ENCODE measurements around the gene MYO1D. TPM values are rescaled to one million over a fixed set of nuclear protein-coding genes. Genes with fewer than 3 reads are reported as not detected.

MYO1D gene
- total RNA-seq, 2 experiments from 2014 or later, result 2.2 to 2.3 TPM

GRCh38 chr17:32487473-32488176, 389.3 kb downstream of the MYO1D start:
- H3K27me3 Mint-ChIP-seq (ENCODE audit: low read depth), result no peaks in the 10 kb centered on the region
- DNase-seq (peak; percentile 38), ATAC-seq (peak; percentile 29)
- H3K36me3 Mint-ChIP-seq (ENCODE audit: low read depth), result peaks cover 31% of the 10 kb centered on the region
- peak overlapping the region; percentile 80 for H3K4me3 Mint-ChIP-seq
- H3K27ac Mint-ChIP-seq, result peak overlapping the region; percentile 49
- H3K4me1 Mint-ChIP-seq (ENCODE audit: low read depth), result peaks cover 53% of the 10 kb centered on the region
- CTCF ChIA-PET, result interaction anchor here (0.8 to 9.1 kb wide), 13 partner anchors 11 to 390 kb away, joined by 3 to 87 read pairs (median 4); partner anchors contain the start of genes MYO1D and PSMD11
- no peaks in the 10 kb centered on the region for H3K9me3 Mint-ChIP-seq (ENCODE audit: insufficient read depth)
- POLR2A ChIA-PET, result interaction anchor here (0.5 to 2.2 kb wide), 8 partner anchors 7 to 120 kb away, joined by 3 to 12 read pairs (median 4); no protein-coding TSS in a partner anchor

GRCh38 chr17:32486701-32487472, 390.0 kb downstream of the MYO1D start, which contains the start of gene CDK5R1:
CDK5R1 (plus strand) TSS chr17:32486993; CDS start chr17:32487621, 628 bp downstream.
- Mint-ChIP-seq H3K27ac (peak within 1 kb of the TSS; percentile 49), H3K4me1 (ENCODE audit: low read depth) (peaks cover 45% of the 10 kb centered on the region), H3K27me3 (ENCODE audit: low read depth) (no peaks in the 10 kb centered on the region), H3K9me3 (ENCODE audit: insufficient read depth) (no peaks in the 10 kb centered on the region), H3K36me3 (ENCODE audit: low read depth) (peaks cover 33% of the 10 kb centered on the region), H3K4me3 (peak within 1 kb of the TSS; percentile 80)
- POLR2A ChIA-PET, result interaction anchor here (0.6 to 2.2 kb wide), 8 partner anchors 8 to 42 kb away, joined by 3 to 12 read pairs (median 4); partner anchors contain the start of gene PSMD11
- DNase-seq (peak; percentile 77), ATAC-seq (peak; percentile 67)
- CTCF ChIA-PET, result interaction anchor here (0.8 to 9.1 kb wide), 12 partner anchors 11 to 172 kb away, joined by 3 to 87 read pairs (median 4); partner anchors contain the start of gene PSMD11

GRCh38 chr17:32486111-32486700, 390.7 kb downstream of the MYO1D start:
- POLR2A ChIA-PET, result interaction anchor here (1.2 to 2.2 kb wide), 5 partner anchors 13 to 41 kb away, joined by 3 to 12 read pairs (median 4); partner anchors contain the start of gene PSMD11
- CTCF ChIA-PET, result interaction anchor here (1.1 to 9.1 kb wide), 10 partner anchors 12 to 173 kb away, joined by 3 to 87 read pairs (median 14); partner anchors contain the start of gene PSMD11
- peak overlapping the region; percentile 62 for H3K4me3 Mint-ChIP-seq
- peak; percentile 62 for DNase-seq
- H3K4me1 Mint-ChIP-seq (ENCODE audit: low read depth), result peaks cover 42% of the 10 kb centered on the region
- H3K27ac Mint-ChIP-seq, result peak overlapping the region; percentile 39
- no peaks in the 10 kb centered on the region for H3K9me3 Mint-ChIP-seq (ENCODE audit: insufficient read depth)
- H3K36me3 Mint-ChIP-seq (ENCODE audit: low read depth), result peaks cover 38% of the 10 kb centered on the region
- peak; percentile 80 for ATAC-seq
- no peaks in the 10 kb centered on the region for H3K27me3 Mint-ChIP-seq (ENCODE audit: low read depth)

GRCh38 chr17:32485261-32486110, 391.4 kb downstream of the MYO1D start:
- no peaks in the 10 kb centered on the region for H3K27me3 Mint-ChIP-seq (ENCODE audit: low read depth)
- peak overlapping the region; percentile 62 for H3K4me3 Mint-ChIP-seq
- no peaks in the 10 kb centered on the region for H3K9me3 Mint-ChIP-seq (ENCODE audit: insufficient read depth)
- peak overlapping the region; percentile 39 for H3K27ac Mint-ChIP-seq
- H3K36me3 Mint-ChIP-seq (ENCODE audit: low read depth), result peaks cover 44% of the 10 kb centered on the region
- POLR2A ChIA-PET, result interaction anchor here (1.5 to 2.2 kb wide), 3 partner anchors 38 to 41 kb away, joined by 4 to 12 read pairs (median 4); partner anchors contain the start of gene PSMD11
- no peak for ATAC-seq
- peaks cover 36% of the 10 kb centered on the region for H3K4me1 Mint-ChIP-seq (ENCODE audit: low read depth)
- DNase-seq, result no peak
- CTCF ChIA-PET, result interaction anchor here (1.1 to 9.1 kb wide), 7 partner anchors 22 to 392 kb away, joined by 3 to 87 read pairs (median 18); partner anchors contain the start of gene MYO1D

- H3K27ac Mint-ChIP-seq, result no peak overlapping the region
- H3K4me3 Mint-ChIP-seq, result no peak overlapping the region
- H3K27me3 Mint-ChIP-seq (ENCODE audit: low read depth), result no peaks in the 10 kb centered on the region
- ChIA-PET POLR2A (interaction anchor here (1.6 kb wide), 1 partner anchor 40 kb away, joined by 4 read pairs; no protein-coding TSS in a partner anchor), CTCF (interaction anchor here (0.9 to 9.1 kb wide), 19 partner anchors 13 to 393 kb away, joined by 3 to 87 read pairs (median 7); partner anchors contain the start of gene MYO1D)
- DNase-seq (no peak), ATAC-seq (no peak)
- peaks cover 28% of the 10 kb centered on the region for H3K4me1 Mint-ChIP-seq (ENCODE audit: low read depth)
- no peaks in the 10 kb centered on the region for H3K9me3 Mint-ChIP-seq (ENCODE audit: insufficient read depth)
- peaks cover 45% of the 10 kb centered on the region for H3K36me3 Mint-ChIP-seq (ENCODE audit: low read depth)
Observed at GRCh38 chr17:32484628-32485027, 392.3 kb downstream of the MYO1D start.

- H3K27ac Mint-ChIP-seq, result no peak overlapping the region
- no peaks in the 10 kb centered on the region for H3K27me3 Mint-ChIP-seq (ENCODE audit: low read depth)
- H3K4me1 Mint-ChIP-seq (ENCODE audit: low read depth), result peaks cover 22% of the 10 kb centered on the region
- ATAC-seq, result no peak
- ChIA-PET CTCF (interaction anchor here (0.7 to 9.1 kb wide), 25 partner anchors 8 to 394 kb away, joined by 3 to 87 read pairs (median 5); partner anchors contain the start of gene MYO1D), POLR2A (interaction anchor here (1.5 to 1.6 kb wide), 2 partner anchors 39 to 67 kb away, joined by 3 to 4 read pairs; no protein-coding TSS in a partner anchor)
- no peak overlapping the region for H3K4me3 Mint-ChIP-seq
- H3K36me3 Mint-ChIP-seq (ENCODE audit: low read depth), result peaks cover 44% of the 10 kb centered on the region
- H3K9me3 Mint-ChIP-seq (ENCODE audit: insufficient read depth), result no peaks in the 10 kb centered on the region
- no peak for DNase-seq
Observed at GRCh38 chr17:32484041-32484461, 392.9 kb downstream of the MYO1D start.

- DNase-seq (peak; percentile 60), ATAC-seq (peak; percentile 35)
- H3K4me1 Mint-ChIP-seq (ENCODE audit: low read depth), result peaks cover 17% of the 10 kb centered on the region
- no peaks in the 10 kb centered on the region for H3K9me3 Mint-ChIP-seq (ENCODE audit: insufficient read depth)
- POLR2A ChIA-PET, result interaction anchor here (0.6 to 1.6 kb wide), 3 partner anchors 10 to 68 kb away, joined by 3 to 4 read pairs (median 3); no protein-coding TSS in a partner anchor
- CTCF ChIA-PET, result interaction anchor here (0.6 to 9.1 kb wide), 29 partner anchors 8 to 394 kb away, joined by 3 to 87 read pairs (median 5); partner anchors contain the start of gene MYO1D
- H3K4me3 Mint-ChIP-seq, result no peak overlapping the region
- H3K36me3 Mint-ChIP-seq (ENCODE audit: low read depth), result peaks cover 43% of the 10 kb centered on the region
- H3K27me3 Mint-ChIP-seq (ENCODE audit: low read depth), result no peaks in the 10 kb centered on the region
- H3K27ac Mint-ChIP-seq, result peak overlapping the region; percentile 16
Observed at GRCh38 chr17:32483451-32484019, 393.4 kb downstream of the MYO1D start.

GRCh38 chr17:32482568-32483320, 394.2 kb downstream of the MYO1D start:
- POLR2A ChIA-PET, result interaction anchor here (0.6 to 1.5 kb wide), 3 partner anchors 9 to 180 kb away, joined by 3 read pairs; no protein-coding TSS in a partner anchor
- H3K27ac Mint-ChIP-seq, result peak overlapping the region; percentile 41

GRCh38 chr17:32481193-32481592, 395.7 kb downstream of the MYO1D start:
- POLR2A ChIA-PET, result no interaction called here
- peaks cover 55% of the 10 kb centered on the region for H3K36me3 Mint-ChIP-seq (ENCODE audit: low read depth)

More at GRCh38 chr17:32482568-32483320, 394.2 kb downstream of the MYO1D start:
- ATAC-seq, result no peak
- H3K9me3 Mint-ChIP-seq (ENCODE audit: insufficient read depth), result no peaks in the 10 kb centered on the region
- H3K36me3 Mint-ChIP-seq (ENCODE audit: low read depth), result peaks cover 44% of the 10 kb centered on the region
- H3K4me1 Mint-ChIP-seq (ENCODE audit: low read depth), result peaks cover 9% of the 10 kb centered on the region
- H3K4me3 Mint-ChIP-seq, result no peak overlapping the region
- CTCF ChIA-PET, result interaction anchor here (0.6 to 9.1 kb wide), 20 partner anchors 9 to 395 kb away, joined by 3 to 87 read pairs (median 4); partner anchors contain the start of gene MYO1D
- DNase-seq, result no peak
- H3K27me3 Mint-ChIP-seq (ENCODE audit: low read depth), result no peaks in the 10 kb centered on the region

More at GRCh38 chr17:32481193-32481592, 395.7 kb downstream of the MYO1D start:
- DNase-seq, result no peak
- Mint-ChIP-seq H3K27me3 (ENCODE audit: low read depth) (no peaks in the 10 kb centered on the region), H3K27ac (peak overlapping the region; percentile 70), H3K4me1 (ENCODE audit: low read depth) (peaks cover 6% of the 10 kb centered on the region), H3K4me3 (no peak overlapping the region), H3K9me3 (ENCODE audit: insufficient read depth) (no peaks in the 10 kb centered on the region)
- no peak for ATAC-seq
- CTCF ChIA-PET, result interaction anchor here (0.5 to 9.1 kb wide), 2 partner anchors 18 to 25 kb away, joined by 3 to 87 read pairs; no protein-coding TSS in a partner anchor

Data from activated CD8-positive, alpha-beta T cell treated with anti-CD3 and anti-CD28 coated beads, Interleukin-2, amount 10 ng/mL, durations not matched to agents 7 days and 5 days (primary cell).